Measurements from ENCODE around the gene DNAH11. TPM values are rescaled to one million over a fixed set of nuclear protein-coding genes. Genes with fewer than 3 reads are reported as not detected.

The DNAH11 gene
- total and polyA plus RNA-seq, 2 of the 4 experiments (the other 2 are of a cell fraction): not detected

- Histone ChIP-seq H3K79me1 (ENCODE audit: low read depth in 1 of 2, low read length in 2 of 2) (no peaks in the 10 kb centered on the region), H2BK20ac (ENCODE audit: low read depth, low read length) (no peak overlapping the region), H4K5ac (ENCODE audit: low read depth, low read length) (no peak overlapping the region), H4K91ac (ENCODE audit: insufficient read depth, low read depth, low read length) (no peak overlapping the region), H3K9me3 (ENCODE audit: control insufficient read depth, insufficient read depth, low read length) (no peaks in the 10 kb centered on the region), H3K4me2 (ENCODE audit: low read depth, low read length) (no peak overlapping the region), H2BK120ac (ENCODE audit: low read depth, low read length) (no peak overlapping the region), H3K27me3 (ENCODE audit: control insufficient read depth, insufficient read depth, low read length) (no peaks in the 10 kb centered on the region), H3K4ac (ENCODE audit: low read depth, low read length) (no peak overlapping the region), H3K56ac (ENCODE audit: extremely low read depth, insufficient read depth, low read length) (no peak overlapping the region), H2AK5ac (ENCODE audit: low read depth, low read length) (no peak overlapping the region), H2BK5ac (ENCODE audit: low read depth, low read length, poor library complexity, severe bottlenecking) (no peak overlapping the region), H3K36me3 (ENCODE audit: control insufficient read depth, insufficient read depth, low read length) (no peaks in the 10 kb centered on the region), H2AFZ (replicated peaks; ENCODE audit: low read length, poor library complexity) (no peak overlapping the region), H2AK9ac (replicated peaks; ENCODE audit: low read depth, low read length, poor library complexity) (no peak overlapping the region), H3K18ac (ENCODE audit: low read depth, low read length) (no peak overlapping the region), H3K9ac (ENCODE audit: low read depth, low read length) (no peak overlapping the region), H3K27ac (ENCODE audit: insufficient read depth, low read length) (no peak overlapping the region), H2BK15ac (ENCODE audit: low read depth, low read length) (no peak overlapping the region), H3K23ac (ENCODE audit: low read depth, low read length) (no peak overlapping the region), H4K20me1 (ENCODE audit: insufficient read depth, low read length) (no peaks in the 10 kb centered on the region), H3K14ac (replicated peaks; ENCODE audit: low read depth, low read length) (no peak overlapping the region), H3K9me1 (ENCODE audit: insufficient read depth, low read length) (no peaks in the 10 kb centered on the region), H3K4me1 (ENCODE audit: control insufficient read depth, insufficient read depth, low read length) (no peaks in the 10 kb centered on the region), H3K4me3 (ENCODE audit: insufficient read depth, low read depth, low read length) (no peak overlapping the region), H4K8ac (ENCODE audit: low read depth in 2 of 2, low read length in 2 of 2) (no peak overlapping the region)
- CTCF ChIA-PET: interaction anchor here (0.5 to 1.2 kb wide), 4 partner anchors 251 to 759 kb away, joined by 3 to 6 read pairs (median 4); no protein-coding TSS in a partner anchor
- WGBS, 2 experiments (ENCODE audit: extremely low coverage in 2 of 2, insufficient read length in 1 of 2): 95% methylated on average over 2 of the region's 8 CpGs; no CpG with 5 or more reads in 1 of the 2 experiments
- BruUV-seq (replicated peaks): no TSS peak
- ATAC-seq (ENCODE audit: low read depth): peak; percentile 95
- dilution Hi-C loops (cut with HindIII; ENCODE audit: low sequenced_read_pairs, unreplicated experiment): no loop called here
- POLR2A ChIA-PET (ENCODE audit: unreplicated experiment): no interaction called here
- DNase-seq: peak; percentile 42
- in situ Hi-C loops (cut with MboI; ENCODE audit: low sequenced_read_pairs): loop anchor here (5.0 to 10.0 kb wide), 2 partner anchors 250 to 733 kb away; no protein-coding TSS in a partner anchor
- intact Hi-C loops (cut with micrococcal nuclease): loop anchor here (1.0 to 5.0 kb wide), 7 partner anchors 80 to 1760 kb away; partner anchors contain the start of gene SP4
- TF ChIP-seq USF2 (IDR thresholded peaks at IDR 0.05; ENCODE audit: low read depth, low read length): no peak
- TF ChIP-seq MAFK (IDR thresholded peaks at IDR 0.05; ENCODE audit: low read depth, low read length): no peak
- TF ChIP-seq RAD21 (IDR thresholded peaks at IDR 0.05; ENCODE audit: low read length): peak; percentile 89
- TF ChIP-seq RFX5 (IDR thresholded peaks at IDR 0.05; ENCODE audit: low read depth, low read length): no peak
- TF ChIP-seq, protein P1, sequence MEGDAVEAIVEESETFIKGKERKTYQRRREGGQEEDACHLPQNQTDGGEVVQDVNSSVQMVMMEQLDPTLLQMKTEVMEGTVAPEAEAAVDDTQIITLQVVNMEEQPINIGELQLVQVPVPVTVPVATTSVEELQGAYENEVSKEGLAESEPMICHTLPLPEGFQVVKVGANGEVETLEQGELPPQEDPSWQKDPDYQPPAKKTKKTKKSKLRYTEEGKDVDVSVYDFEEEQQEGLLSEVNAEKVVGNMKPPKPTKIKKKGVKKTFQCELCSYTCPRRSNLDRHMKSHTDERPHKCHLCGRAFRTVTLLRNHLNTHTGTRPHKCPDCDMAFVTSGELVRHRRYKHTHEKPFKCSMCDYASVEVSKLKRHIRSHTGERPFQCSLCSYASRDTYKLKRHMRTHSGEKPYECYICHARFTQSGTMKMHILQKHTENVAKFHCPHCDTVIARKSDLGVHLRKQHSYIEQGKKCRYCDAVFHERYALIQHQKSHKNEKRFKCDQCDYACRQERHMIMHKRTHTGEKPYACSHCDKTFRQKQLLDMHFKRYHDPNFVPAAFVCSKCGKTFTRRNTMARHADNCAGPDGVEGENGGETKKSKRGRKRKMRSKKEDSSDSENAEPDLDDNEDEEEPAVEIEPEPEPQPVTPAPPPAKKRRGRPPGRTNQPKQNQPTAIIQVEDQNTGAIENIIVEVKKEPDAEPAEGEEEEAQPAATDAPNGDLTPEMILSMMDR (conservative IDR thresholded peaks at IDR 0.05; ENCODE audit: low read depth, low read length): peak; percentile 80
- TF ChIP-seq SMC3 (IDR thresholded peaks at IDR 0.05; ENCODE audit: low read depth, low read length): peak; percentile 76
- TF ChIP-seq MXI1 (IDR thresholded peaks at IDR 0.05; ENCODE audit: borderline replicate concordance, low read depth, low read length): no peak
These were observed 35.1 kb upstream of the DNAH11 start for GRCh38 chr7:21507627-21508343.

All from IMR-90 (cell line).